HG02840 (cell line): ENCODE data around the gene L1CAM.

Source experiments
- ATAC-seq: cut with Tn5 transposase; IDR thresholded peaks from one replicate; pipeline ENCODE4 v1.9.1; 2021; ENCODE audit warnings: mild to moderate bottlenecking, moderate library complexity, moderate number of reproducible peaks; ENCODE audit not compliant: unreplicated experiment, low FRiP score

The L1CAM gene

DNA sequence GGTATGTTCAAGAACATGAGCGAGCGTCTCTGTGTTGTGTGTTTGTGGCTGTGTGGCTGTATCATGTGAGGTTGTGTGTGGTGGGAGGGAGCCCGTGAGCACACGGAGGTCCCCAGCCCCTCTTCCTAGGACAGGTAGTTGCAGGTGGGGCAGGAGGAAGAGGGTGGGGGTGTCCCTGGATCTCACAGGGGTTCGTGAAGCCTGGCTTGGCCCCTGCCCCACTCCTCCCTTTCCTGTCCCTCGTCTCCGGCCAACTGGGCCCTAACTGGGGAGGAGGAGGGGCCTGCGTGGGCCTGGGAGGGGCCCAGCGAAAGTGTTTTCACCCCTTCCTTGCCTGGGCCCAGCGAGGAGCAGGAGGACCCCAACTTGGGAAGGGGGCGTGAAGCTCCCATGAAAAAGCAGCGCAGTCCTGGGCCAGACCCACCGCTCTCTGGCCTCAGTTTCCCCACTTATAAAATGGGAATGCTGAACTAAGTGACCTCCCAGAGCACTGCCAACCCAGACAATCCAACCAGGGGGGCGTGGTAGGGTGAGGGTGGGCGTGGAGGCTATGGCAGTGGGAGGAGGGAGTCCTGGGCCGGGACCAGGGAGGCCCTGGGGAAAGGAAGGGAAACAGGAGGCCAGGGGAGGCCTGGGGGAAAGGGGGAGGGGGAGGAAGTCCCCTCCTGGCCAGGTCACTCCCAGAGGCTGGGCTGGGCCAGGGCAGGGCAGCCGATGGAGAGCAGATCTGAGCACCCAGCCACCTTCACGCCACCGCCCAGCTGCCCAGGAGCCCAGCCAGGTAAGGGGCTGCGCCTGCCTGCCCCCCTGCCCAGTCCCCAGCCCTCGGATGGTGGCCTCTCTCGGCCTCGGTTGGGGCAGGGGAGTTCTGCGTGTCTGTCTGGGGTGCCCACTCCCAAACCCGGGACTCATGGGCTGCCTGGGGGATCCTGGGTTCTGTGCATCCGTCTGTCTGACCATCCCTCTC, 18.3 kb upstream of the L1CAM start, which contains the start of gene AVPR2:
Gene AVPR2, plus strand, starts transcription at position 683 of the 967 bp plus-strand sequence. CDS start 473 bp downstream, outside the sequence.
- no peak for ATAC-seq

DNA sequence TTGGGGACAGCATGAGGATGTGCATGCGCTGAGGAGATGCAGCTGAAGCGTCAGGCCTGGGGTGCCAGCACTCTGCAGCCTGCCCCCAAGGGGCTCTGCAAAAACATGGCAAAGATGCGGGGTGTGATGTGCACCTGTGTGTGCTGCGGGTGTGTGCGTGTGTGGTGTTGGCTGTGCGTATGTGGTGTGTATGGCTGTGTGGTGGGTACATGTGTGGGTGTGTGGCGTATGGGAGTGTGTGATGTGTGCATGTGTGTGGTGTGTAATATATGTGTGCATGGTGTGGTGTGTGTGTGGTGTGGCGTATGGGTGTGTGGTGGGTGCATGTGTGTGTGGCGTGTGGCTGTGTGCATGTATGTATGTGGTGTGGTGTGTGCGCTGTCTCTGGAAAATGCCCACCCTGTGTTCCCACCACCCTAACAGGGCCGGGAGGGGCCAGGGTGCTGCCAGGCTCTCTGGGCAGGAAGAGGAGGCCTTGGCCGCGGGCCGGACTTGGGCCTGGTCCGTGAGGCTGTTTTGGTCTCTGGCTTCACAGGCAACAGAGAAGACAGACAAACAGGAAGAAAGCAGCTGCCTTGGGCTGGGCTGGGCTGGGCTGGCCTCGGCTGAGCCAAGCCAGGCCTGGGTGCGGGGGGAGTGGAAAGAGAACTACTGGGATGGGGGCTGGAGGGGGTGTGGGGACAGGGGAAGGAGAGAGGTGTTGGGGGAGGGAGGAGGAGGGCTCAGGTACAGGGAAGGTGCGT, 17.4 kb upstream of the L1CAM start:
- no peak for ATAC-seq

DNA sequence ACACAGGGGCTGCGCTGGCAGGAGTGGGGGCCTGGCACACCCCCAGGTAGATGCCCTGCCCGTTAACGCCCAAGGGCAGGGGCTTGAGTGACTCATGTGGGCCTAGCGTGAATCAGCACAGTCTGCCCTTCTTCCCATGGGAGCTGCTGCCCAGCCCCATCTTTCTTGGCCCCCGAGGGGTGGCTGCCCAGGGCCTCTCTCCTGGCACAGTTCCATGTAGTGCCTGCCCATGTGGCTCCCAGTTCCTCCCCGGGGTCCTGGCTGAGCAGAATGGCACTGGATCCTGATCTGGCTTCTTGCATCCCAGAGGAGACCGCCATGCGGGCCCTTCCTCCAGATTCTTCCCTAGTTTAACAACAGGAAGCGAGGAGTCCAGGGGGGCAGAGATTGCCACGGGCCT, 16.4 kb upstream of the L1CAM start:
- ATAC-seq, result no peak

DNA sequence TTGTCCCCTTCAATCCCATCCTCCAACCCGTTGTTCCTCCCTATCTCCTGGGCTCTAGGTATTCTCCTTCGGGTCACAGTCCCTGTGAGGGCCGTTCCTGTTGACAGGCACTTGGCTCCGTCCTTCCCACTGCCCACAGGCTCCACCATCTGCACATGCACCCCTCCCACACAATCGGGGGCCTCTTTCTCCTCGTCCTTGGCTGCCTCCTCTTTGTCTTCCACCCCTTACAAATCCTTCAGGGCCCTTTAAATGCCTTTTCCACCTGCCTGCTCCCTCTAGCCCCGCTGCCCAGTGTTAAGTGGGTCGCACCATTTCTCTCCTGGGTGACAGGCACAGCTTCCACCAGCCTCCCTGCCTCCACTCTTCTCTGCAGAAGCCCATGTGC, 15.8 kb upstream of the L1CAM start:
- no peak for ATAC-seq

GRCh38 chrX:153900831-153901752, 15.1 kb upstream of the L1CAM start:
- peak; percentile 68 for ATAC-seq

- no peak for ATAC-seq
Measured at GRCh38 chrX:153897899-153898298, 11.9 kb upstream of the L1CAM start.

GRCh38 chrX:153889123-153889522, 3.1 kb upstream of the L1CAM start:
- no peak for ATAC-seq

- ATAC-seq, result no peak
Measured at GRCh38 chrX:153888344-153888743, 2.4 kb upstream of the L1CAM start.

GRCh38 chrX:153887385-153887784, 1.4 kb upstream of the L1CAM start:
- no peak for ATAC-seq

DNA sequence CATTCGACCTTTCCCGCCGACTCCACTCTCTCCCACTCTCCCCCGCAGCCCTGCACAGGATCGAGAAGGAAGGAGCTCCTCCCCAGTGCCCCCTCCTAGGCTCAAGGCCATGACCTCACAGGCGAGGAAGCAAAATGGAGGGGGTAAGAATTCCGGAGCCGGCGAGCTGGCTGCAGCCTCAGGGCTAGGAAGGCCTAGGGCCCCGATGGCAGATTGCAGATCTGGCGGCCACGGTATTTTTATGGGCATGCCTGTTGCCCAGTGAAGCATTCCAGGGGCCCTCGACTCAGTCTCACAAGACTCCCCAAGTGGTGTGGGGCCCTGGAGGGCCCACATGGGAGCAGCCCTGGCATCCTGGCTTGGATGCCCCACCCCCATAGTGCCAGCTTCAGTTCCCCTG, 942 bp upstream of the L1CAM start:
- ATAC-seq, result no peak

- no peak for ATAC-seq
Measured at GRCh38 chrX:153885208-153885787, 675 bp downstream of the L1CAM start.

DNA sequence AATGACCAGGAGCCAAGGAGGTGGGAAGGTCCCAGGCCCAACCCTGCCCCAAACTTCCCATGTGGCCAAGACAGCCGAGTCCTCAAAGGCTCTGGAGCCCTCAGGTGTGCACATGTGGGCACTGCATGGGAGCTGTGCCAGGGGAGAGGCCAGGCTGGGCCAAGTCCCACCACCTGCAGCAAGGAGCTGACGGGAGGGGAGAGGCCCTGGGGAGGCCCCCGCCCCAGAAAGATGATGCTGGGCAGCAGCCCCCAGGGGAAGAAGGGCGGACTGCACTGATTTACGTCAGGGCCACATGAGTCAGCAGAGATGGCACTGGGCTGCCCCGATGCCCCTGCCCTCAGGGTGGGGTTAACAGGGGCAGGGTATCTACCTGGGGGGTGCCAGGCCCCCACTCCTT, 1.4 kb downstream of the L1CAM start:
- ATAC-seq, result no peak

- no peak for ATAC-seq
Measured at GRCh38 chrX:153884136-153884535, 1.8 kb downstream of the L1CAM start.

DNA sequence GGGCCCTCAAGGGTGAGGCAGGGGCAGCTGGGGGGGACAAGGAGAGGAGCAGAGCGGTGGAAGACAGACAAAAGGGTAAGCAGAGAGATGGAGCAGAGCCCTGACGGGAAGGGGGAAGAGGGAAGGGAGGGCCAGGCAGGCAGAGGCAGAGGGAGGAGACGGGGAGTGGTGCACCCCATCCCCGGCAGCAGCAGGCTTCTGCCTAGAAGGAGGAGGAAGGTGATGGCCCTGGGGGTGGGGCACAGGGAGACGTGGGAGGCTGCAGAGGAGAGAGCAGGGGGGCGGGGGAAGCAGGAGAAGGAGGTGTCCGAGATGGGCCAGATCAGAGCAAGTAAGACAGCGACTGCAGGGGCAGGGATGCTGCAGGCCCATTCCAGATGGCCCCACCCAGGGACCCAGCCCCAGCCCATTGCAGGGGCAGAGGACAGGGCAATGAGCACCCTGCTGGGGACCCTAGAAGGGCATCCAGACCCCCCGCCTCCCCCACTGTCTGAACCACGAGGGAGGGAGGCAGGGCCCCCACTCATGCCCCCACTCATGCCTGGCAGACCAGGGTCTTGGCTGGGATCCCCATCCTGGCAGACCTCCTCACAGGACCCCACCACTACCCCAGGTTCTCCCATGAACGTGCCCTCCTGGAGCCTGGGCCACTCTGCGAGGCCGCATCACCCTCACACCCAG, 2.7 kb downstream of the L1CAM start:
- ATAC-seq, result no peak

DNA sequence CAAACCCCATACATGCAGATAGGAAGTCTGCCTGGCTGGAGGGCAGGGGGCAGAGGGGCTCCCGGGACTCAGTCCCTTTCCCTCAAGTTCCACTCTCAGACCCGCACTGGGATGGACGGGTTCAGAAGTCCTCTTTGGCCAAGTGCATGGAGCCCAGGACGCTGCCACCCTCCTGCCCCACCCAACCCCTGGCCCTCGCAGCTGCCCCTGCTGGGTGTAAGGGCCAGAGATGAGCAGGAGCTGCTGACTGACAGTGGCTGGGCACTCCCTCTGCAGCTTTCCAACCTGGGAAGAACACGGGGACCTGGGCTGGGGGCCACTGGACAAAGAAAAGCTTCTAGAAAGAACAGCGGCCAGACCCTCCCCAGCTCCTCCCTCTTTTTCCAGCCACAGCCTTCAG, 3.4 kb downstream of the L1CAM start:
- no peak for ATAC-seq

- ATAC-seq, result no peak
Measured at GRCh38 chrX:153882086-153882498, 3.9 kb downstream of the L1CAM start.

- ATAC-seq, result no peak
Measured at GRCh38 chrX:153881281-153881680, 4.7 kb downstream of the L1CAM start.

- no peak for ATAC-seq
Measured at GRCh38 chrX:153880440-153880815, 5.5 kb downstream of the L1CAM start.

GRCh38 chrX:153879741-153880439, 6.1 kb downstream of the L1CAM start:
- no peak for ATAC-seq
